GM10847 (cell line): ENCODE measurements around the gene SP6.

Experiments
- POLR2A ChIP-seq: IDR thresholded peaks from 2 replicates; pipeline ENCODE4 v1.6.1; 2011; ENCODE audit not compliant: insufficient read length; ENCODE audit errors: extremely low read depth

The SP6 gene

DNA sequence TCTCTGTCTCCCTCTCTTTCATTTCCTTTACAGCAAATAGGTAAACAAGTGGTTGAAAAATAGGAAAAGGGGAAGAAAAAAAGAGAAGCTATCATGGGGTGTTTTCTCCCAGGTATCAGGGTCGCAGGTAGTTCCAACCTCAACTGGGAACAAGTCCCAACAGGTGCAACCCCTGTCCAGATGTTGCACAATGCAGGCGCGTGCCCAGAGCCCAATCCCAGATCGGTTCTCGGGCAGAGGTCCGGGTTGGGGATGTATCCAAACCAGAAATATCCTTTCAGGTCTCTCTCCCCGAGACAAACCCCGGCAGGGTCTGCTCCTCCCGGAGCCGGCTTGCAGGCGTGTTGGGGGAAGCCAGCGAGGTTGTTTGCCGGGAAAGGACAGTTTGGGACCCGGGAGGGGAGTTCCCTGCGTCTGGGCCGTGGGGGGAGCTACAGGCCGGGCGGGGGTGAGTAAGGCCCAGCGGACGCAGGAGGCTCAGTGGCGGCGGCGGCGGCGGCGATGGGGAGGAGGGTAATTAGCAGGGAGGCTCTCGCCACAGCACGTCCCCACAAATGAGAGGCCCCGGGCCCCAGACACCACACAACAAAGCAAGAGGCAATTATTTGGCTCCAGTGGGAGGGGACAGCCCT lies 21.2 kb upstream of the SP6 start:
- no peak for TF ChIP-seq POLR2A

- TF ChIP-seq POLR2A = no peak
These were observed 20.1 kb upstream of the SP6 start for GRCh38 chr17:47871048-47871447.

- TF ChIP-seq POLR2A = no peak
These were observed 19.1 kb upstream of the SP6 start for GRCh38 chr17:47870056-47870455.

GRCh38 chr17:47869114-47869513 lies 18.2 kb upstream of the SP6 start:
- TF ChIP-seq POLR2A = no peak

DNA sequence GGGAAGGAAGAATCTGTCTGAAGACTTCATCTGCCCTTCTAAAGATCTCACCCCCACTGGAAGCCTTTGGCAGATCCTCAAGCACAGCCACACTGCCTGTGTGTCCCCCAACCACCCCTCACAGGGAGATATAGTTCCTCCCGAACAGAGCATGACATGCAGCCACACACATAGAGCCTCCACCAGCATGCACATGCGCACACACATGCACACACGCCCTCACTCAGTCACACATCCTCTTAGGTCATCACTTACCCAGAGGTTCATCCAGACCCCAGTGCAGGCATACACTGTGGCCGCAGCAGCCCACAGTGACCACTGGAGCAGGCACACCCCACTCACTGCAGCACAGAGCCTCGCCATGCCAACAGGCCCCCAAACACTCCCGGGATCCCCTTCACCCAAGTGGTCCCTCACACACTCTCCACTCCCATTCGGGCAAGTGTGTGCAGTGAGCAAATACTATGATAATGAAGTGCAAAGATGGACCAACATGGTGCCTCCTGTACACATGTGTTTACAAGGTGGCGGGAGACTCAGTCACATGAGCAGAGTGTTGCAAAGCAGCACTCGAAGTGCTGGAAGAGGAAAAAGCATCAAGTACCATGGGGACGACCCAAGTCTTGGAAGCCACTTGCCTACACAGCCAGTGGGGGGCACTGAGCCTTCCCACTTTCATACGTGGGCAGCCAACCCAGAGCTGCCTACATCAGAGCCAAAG lies 17.0 kb upstream of the SP6 start:
- no peak for TF ChIP-seq POLR2A

- no peak for TF ChIP-seq POLR2A
These were observed 16.0 kb upstream of the SP6 start for GRCh38 chr17:47866941-47867340.

- TF ChIP-seq POLR2A = no peak
These were observed 13.8 kb upstream of the SP6 start for GRCh38 chr17:47864791-47865216.

DNA sequence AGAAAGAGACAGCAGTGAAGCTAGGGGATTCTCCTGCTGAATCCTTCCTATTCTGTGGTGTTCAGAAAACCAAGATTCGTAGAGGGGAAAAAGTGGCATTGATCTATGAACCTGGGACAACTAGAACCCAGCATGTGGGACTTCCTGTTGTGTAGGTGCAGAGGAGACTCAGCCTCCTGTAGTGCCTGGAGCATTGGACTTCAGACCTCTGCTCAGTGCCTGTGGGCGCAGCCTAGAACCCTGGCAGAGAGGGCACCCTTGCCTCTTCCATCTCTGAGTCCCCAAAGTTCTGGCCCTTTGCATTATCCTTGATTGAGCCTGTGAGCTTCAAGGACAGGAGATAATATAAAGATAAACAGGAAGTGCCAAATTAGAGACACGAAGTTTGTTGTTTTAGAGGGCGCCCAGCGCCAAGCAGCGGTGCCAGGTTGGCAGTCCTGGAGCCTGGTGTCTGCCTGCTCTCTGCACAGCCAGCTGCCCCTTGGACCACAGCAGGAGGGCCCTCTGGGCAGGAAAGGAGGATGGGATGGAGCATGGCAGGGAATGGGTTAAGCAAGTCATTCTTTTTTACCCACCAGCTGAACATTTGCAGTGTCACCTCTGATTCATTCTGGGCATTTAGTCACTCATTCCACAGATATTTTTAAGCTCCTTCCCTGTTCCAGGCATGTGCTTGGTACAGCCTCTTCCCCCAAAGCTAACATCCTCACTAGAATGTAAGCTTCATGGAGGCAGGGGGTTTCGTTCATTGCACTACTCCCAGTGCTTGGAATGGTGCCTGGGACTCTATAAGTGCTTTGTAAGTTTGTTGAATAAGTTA lies 11.9 kb upstream of the SP6 start:
- no peak for TF ChIP-seq POLR2A

- TF ChIP-seq POLR2A = no peak
These were observed 9.4 kb upstream of the SP6 start for GRCh38 chr17:47860386-47860785.

GRCh38 chr17:47857551-47858455 lies 6.8 kb upstream of the SP6 start:
- no peak for TF ChIP-seq POLR2A

GRCh38 chr17:47856830-47857229 lies 5.9 kb upstream of the SP6 start:
- TF ChIP-seq POLR2A = no peak

DNA sequence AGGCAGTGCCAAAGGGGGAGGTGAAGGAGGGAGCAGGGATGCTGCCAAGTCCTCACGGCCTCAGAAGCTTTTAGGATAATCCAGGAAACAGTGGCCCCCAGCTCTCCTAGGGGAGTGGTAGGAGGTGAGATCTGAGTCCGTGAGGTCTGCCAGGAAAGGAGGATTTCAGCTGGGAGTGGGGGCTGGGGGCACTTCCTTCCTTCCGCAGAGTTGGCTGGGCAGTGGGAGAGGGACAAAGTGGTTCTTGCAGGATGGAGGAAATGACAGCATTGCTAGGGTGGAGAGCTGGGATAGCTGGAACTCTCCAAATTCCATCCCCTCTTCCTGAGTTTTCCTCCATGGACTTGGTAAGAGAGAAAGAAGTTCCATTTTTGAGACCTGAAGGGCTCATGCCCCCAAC lies 4.8 kb upstream of the SP6 start:
- TF ChIP-seq POLR2A = no peak

- TF ChIP-seq POLR2A = no peak
These were observed 2.7 kb upstream of the SP6 start for GRCh38 chr17:47853616-47854015.

GRCh38 chr17:47852113-47852949 lies 1.4 kb upstream of the SP6 start:
- TF ChIP-seq POLR2A = no peak
